GM15510 (cell line): ENCODE results near the gene ZBTB20.

Experiments
- POLR2A ChIP-seq: IDR thresholded peaks from 3 replicates; pipeline ENCODE4 v1.6.1; 2011; ENCODE audit warnings: borderline replicate concordance; ENCODE audit not compliant: insufficient read length; ENCODE audit errors: extremely low read depth

The ZBTB20 gene

GRCh38 chr3:114506591-114507300, 640.3 kb downstream of the ZBTB20 start:
- TF ChIP-seq POLR2A: no peak

GRCh38 chr3:114504941-114505628, 642.0 kb downstream of the ZBTB20 start:
- TF ChIP-seq POLR2A: no peak

GRCh38 chr3:114502204-114502603, 644.9 kb downstream of the ZBTB20 start:
- TF ChIP-seq POLR2A: no peak

GRCh38 chr3:114499976-114500375, 647.1 kb downstream of the ZBTB20 start:
- no peak for TF ChIP-seq POLR2A

- TF ChIP-seq POLR2A: no peak
These were observed 648.3 kb downstream of the ZBTB20 start for GRCh38 chr3:114498539-114499370.

GRCh38 chr3:114496874-114497273, 650.2 kb downstream of the ZBTB20 start:
- TF ChIP-seq POLR2A: no peak

GRCh38 chr3:114496466-114496865, 650.6 kb downstream of the ZBTB20 start:
- no peak for TF ChIP-seq POLR2A

GRCh38 chr3:114496021-114496434, 651.1 kb downstream of the ZBTB20 start:
- TF ChIP-seq POLR2A: no peak

- TF ChIP-seq POLR2A: no peak
These were observed 652.6 kb downstream of the ZBTB20 start for GRCh38 chr3:114494498-114494897.

GRCh38 chr3:114490829-114491228, 656.3 kb downstream of the ZBTB20 start:
- no peak for TF ChIP-seq POLR2A

- no peak for TF ChIP-seq POLR2A
These were observed 659.6 kb downstream of the ZBTB20 start for GRCh38 chr3:114487502-114487901.

GRCh38 chr3:114484919-114485318, 662.2 kb downstream of the ZBTB20 start:
- no peak for TF ChIP-seq POLR2A

- TF ChIP-seq POLR2A: no peak
These were observed 666.0 kb downstream of the ZBTB20 start for GRCh38 chr3:114481113-114481512.

GRCh38 chr3:114480442-114480841, 666.6 kb downstream of the ZBTB20 start:
- TF ChIP-seq POLR2A: no peak

- TF ChIP-seq POLR2A: no peak
These were observed 668.3 kb downstream of the ZBTB20 start for GRCh38 chr3:114478801-114479200.
